GM18502 (cell line): Measurements from ENCODE around the gene SPNS1.
"Not testable (repeated sequence)": the region's sequence is repeated elsewhere in the genome, so short reads cannot be mapped to it uniquely, and the experiment has no call there.

Source experiments
- ATAC-seq: cut with Tn5 transposase; IDR thresholded peaks from one replicate; pipeline ENCODE4 v1.9.1; 2021; ENCODE audit warnings: mild to moderate bottlenecking; ENCODE audit not compliant: unreplicated experiment, poor library complexity

SPNS1 gene

GRCh38 chr16:28986492-28986891, 11.9 kb downstream of the SPNS1 start:
- no peak for ATAC-seq

GRCh38 chr16:28987170-28987853, 12.7 kb downstream of the SPNS1 start:
- ATAC-seq = no peak

GRCh38 chr16:28989363-28989762, 14.8 kb downstream of the SPNS1 start:
- no peak for ATAC-seq

- no peak for ATAC-seq
These were observed 15.9 kb downstream of the SPNS1 start for GRCh38 chr16:28990375-28991040.

GRCh38 chr16:28991687-28992086, 17.1 kb downstream of the SPNS1 start:
- ATAC-seq = no peak

GRCh38 chr16:28992496-28992895, 17.9 kb downstream of the SPNS1 start:
- ATAC-seq = no peak

GRCh38 chr16:28998837-28999236, 24.3 kb downstream of the SPNS1 start:
- ATAC-seq = no peak

GRCh38 chr16:28999577-28999976, 25.0 kb downstream of the SPNS1 start:
- ATAC-seq = no peak

GRCh38 chr16:29000019-29000418, 25.4 kb downstream of the SPNS1 start:
- no peak for ATAC-seq

- not testable (repeated sequence) for ATAC-seq
These were observed 30.0 kb downstream of the SPNS1 start for GRCh38 chr16:29004496-29005139.

GRCh38 chr16:29007730-29008593, 33.4 kb downstream of the SPNS1 start:
- no peak for ATAC-seq

GRCh38 chr16:29009050-29009837, 34.7 kb downstream of the SPNS1 start:
- ATAC-seq = no peak

- no peak for ATAC-seq
These were observed 35.2 kb downstream of the SPNS1 start for GRCh38 chr16:29009838-29010166.

GRCh38 chr16:29011112-29011511, 36.5 kb downstream of the SPNS1 start:
- no peak for ATAC-seq

- ATAC-seq = no peak
These were observed 37.3 kb downstream of the SPNS1 start for GRCh38 chr16:29011851-29012250.

GRCh38 chr16:29012913-29013553, 38.5 kb downstream of the SPNS1 start:
- no peak for ATAC-seq

- no peak for ATAC-seq
These were observed 40.0 kb downstream of the SPNS1 start for GRCh38 chr16:29014561-29015069.

GRCh38 chr16:29022196-29022595, 47.6 kb downstream of the SPNS1 start:
- ATAC-seq = no peak
